Panc1 (cell line): Measurements from ENCODE around the gene DENND2A.

Experiments
- CTCF ChIP-seq: fragments of 450-650 bp; IDR thresholded peaks from 2 replicates; pipeline ENCODE4 v1.5.1; 2017; ENCODE audit warnings: mild to moderate bottlenecking
- POLR2AphosphoS5 ChIP-seq: IDR thresholded peaks from 2 replicates; pipeline ENCODE4 v1.6.1; 2012; ENCODE audit warnings: mild to moderate bottlenecking, low read depth, low read length, moderate library complexity
- REST ChIP-seq, 2 experiments: IDR thresholded peaks; 2 replicates each; pipeline ENCODE4 v1.6.1; 2011 to 2012; ENCODE audit warnings: low read depth in 2 of 2, control low read depth in 1 of 2, low read length in 1 of 2, mild to moderate bottlenecking in 1 of 2, moderate library complexity in 1 of 2; ENCODE audit not compliant: insufficient read depth in 1 of 2
- SIN3A ChIP-seq: IDR thresholded peaks from 2 replicates; pipeline ENCODE4 v1.6.1; 2012; ENCODE audit warnings: low read depth, mild to moderate bottlenecking, low read length, moderate library complexity, borderline replicate concordance; ENCODE audit not compliant: insufficient read depth

GRCh38 chr7:140542228-140542603 lies 98.4 kb downstream of the DENND2A start:
- TF ChIP-seq CTCF (no peak), POLR2AphosphoS5 (no peak), SIN3A (no peak), REST (IDR thresholded peaks at IDR 0.05; ENCODE audit: insufficient read depth in 1 of 2, low read depth in 2 of 2, low read length in 1 of 2) (no peak)
